ENCODE measurements around the gene ERC1.

ERC1 gene

DNA sequence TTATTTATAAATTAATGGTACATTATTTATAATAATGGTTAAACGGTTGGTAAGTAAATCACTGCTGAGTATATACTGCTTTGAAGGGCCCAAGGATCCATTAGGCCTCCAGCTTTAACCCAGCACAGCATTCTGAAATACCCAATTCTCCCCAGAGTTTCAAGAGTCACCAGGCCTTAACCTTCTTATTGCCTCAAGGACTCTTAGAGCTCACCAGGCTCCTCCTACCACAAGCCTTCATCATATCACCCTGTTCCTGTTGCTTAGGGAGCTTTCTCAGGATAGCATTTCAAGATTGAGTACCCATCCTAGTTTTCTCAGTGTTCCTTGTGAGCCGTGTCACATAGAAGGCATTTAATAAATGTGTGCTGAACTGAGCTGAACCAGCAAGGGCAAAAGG lies 360.9 kb downstream of the ERC1 start:
- ChIA-PET POLR2A (no interaction called here), CTCF (no interaction called here)
- Histone ChIP-seq H3K4me3 (ENCODE audit: low read depth, low read length) (no peak overlapping the region), H3K9me3 (ENCODE audit: control insufficient read depth, insufficient read depth, low read depth, low read length) (no peaks in the 10 kb centered on the region), H3K27ac (ENCODE audit: extremely low read depth, low read depth, low read length) (no peak overlapping the region), H3K4me1 (ENCODE audit: control insufficient read depth, insufficient read depth, low read length) (peaks cover 7% of the 10 kb centered on the region; the same call in 1 of the 2 replicates), H3K36me3 (ENCODE audit: control insufficient read depth in 2 of 2, insufficient read depth in 1 of 2, low read length in 2 of 2) (no peaks in the 10 kb centered on the region)
- TF ChIP-seq YY2 (tag by site-specific recombination; IDR thresholded peaks at IDR 0.05) (no peak), KLF16 (tag by site-specific recombination; IDR thresholded peaks at IDR 0.05) (no peak)

DNA sequence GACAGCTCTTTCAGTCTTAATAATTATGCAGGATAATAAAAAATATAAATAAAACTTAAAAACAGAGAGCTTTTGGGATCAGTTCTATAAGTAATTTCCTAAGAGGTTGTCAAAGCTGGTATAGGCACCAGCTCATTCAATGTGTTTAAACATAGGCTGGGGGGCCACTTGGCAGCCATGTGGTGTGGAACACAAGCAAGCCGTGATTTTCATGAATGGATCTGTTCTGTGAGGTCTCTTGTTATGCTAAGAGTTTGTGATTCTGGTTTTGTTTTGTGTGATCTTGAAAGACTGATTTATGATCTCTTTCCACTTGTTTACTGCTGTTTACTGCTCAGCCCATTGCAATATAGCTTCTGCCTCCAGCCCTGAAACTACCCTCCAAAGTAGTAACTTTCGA lies 362.4 kb downstream of the ERC1 start:
- ChIA-PET CTCF (no interaction called here), POLR2A (no interaction called here)
- H3K4me3 ChIP-seq (ENCODE audit: low read depth, low read length): no peak overlapping the region
- peaks cover 7% of the 10 kb centered on the region; the same call in 1 of the 2 replicates for H3K4me1 ChIP-seq (ENCODE audit: control insufficient read depth, insufficient read depth, low read length)
- no peak overlapping the region for H3K27ac ChIP-seq (ENCODE audit: extremely low read depth, low read depth, low read length)
- H3K9me3 ChIP-seq (ENCODE audit: control insufficient read depth, insufficient read depth, low read depth, low read length): no peaks in the 10 kb centered on the region
- H3K36me3 ChIP-seq (ENCODE audit: control insufficient read depth in 2 of 2, insufficient read depth in 1 of 2, low read length in 2 of 2): no peaks in the 10 kb centered on the region
- no peak for TF ChIP-seq ZNF133 (tag by site-specific recombination; IDR thresholded peaks at IDR 0.05)
- TF ChIP-seq ZFP37 (tag by site-specific recombination; IDR thresholded peaks at IDR 0.05): no peak
- TF ChIP-seq, protein P1, sequence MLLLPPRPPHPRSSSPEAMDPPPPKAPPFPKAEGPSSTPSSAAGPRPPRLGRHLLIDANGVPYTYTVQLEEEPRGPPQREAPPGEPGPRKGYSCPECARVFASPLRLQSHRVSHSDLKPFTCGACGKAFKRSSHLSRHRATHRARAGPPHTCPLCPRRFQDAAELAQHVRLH (tag by site-specific recombination; IDR thresholded peaks at IDR 0.05): no peak
- no peak for TF ChIP-seq ZNF707 (tag by site-specific recombination; IDR thresholded peaks at IDR 0.05)
- TF ChIP-seq KLF1 (tag by site-specific recombination; IDR thresholded peaks at IDR 0.05): no peak
- no peak for TF ChIP-seq ZNF792 (tag by site-specific recombination; IDR thresholded peaks at IDR 0.05)
- no peak for TF ChIP-seq ZNF24 (tag by site-specific recombination; IDR thresholded peaks at IDR 0.05)
- no peak for TF ChIP-seq ZFP3 (tag by site-specific recombination; IDR thresholded peaks at IDR 0.05; ENCODE audit: low read depth)
- TF ChIP-seq BCL11A (tag by site-specific recombination; IDR thresholded peaks at IDR 0.05; ENCODE audit: low read depth): no peak
- TF ChIP-seq, protein P2, sequence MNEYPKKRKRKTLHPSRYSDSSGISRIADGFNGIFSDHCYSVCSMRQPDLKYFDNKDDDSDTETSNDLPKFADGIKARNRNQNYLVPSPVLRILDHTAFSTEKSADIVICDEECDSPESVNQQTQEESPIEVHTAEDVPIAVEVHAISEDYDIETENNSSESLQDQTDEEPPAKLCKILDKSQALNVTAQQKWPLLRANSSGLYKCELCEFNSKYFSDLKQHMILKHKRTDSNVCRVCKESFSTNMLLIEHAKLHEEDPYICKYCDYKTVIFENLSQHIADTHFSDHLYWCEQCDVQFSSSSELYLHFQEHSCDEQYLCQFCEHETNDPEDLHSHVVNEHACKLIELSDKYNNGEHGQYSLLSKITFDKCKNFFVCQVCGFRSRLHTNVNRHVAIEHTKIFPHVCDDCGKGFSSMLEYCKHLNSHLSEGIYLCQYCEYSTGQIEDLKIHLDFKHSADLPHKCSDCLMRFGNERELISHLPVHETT (tag by site-specific recombination; IDR thresholded peaks at IDR 0.05): no peak

DNA sequence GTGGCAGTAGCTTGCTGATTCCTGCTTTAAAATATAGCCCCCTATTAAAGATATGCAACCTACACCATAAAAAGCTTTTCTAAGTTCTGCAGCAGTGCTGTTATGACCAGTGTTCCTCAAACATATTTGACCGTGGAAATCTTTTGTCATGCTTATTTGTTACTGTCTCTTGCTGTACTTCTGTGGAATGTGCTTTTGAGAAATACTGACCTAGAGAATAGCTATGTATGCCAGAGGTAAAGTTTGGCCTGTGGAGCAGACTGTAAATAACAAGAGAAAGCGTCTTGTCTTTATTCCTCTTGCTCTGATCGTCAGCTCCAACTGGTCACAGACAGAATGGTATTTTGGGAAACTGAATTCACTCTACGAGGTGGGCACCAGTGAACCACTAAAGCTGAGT lies 364.4 kb downstream of the ERC1 start:
- Histone ChIP-seq H3K4me3 (ENCODE audit: low read depth, low read length) (no peak overlapping the region), H3K36me3 (ENCODE audit: control insufficient read depth in 2 of 2, insufficient read depth in 1 of 2, low read length in 2 of 2) (no peaks in the 10 kb centered on the region), H3K27ac (ENCODE audit: extremely low read depth, low read depth, low read length) (no peak overlapping the region), H3K9me3 (ENCODE audit: control insufficient read depth, insufficient read depth, low read depth, low read length) (no peaks in the 10 kb centered on the region), H3K4me1 (ENCODE audit: control insufficient read depth, insufficient read depth, low read length) (no peaks in the 10 kb centered on the region)
- ChIA-PET POLR2A (no interaction called here), CTCF (interaction anchor here (0.6 to 1.9 kb wide), 3 partner anchors 19 to 388 kb away, joined by 3 to 5 read pairs (median 3); no protein-coding TSS in a partner anchor)
- TF ChIP-seq ZNF707 (tag by site-specific recombination; IDR thresholded peaks at IDR 0.05): no peak
- TF ChIP-seq ZNF202 (tag by site-specific recombination; IDR thresholded peaks at IDR 0.05; ENCODE audit: borderline replicate concordance): no peak
- no peak for TF ChIP-seq ZFP41 (tag by site-specific recombination; IDR thresholded peaks at IDR 0.05; ENCODE audit: borderline replicate concordance)
- no peak for TF ChIP-seq SETDB1 (IDR thresholded peaks at IDR 0.05; ENCODE audit: insufficient read length, low read length)
- no peak for TF ChIP-seq SCRT2 (tag by site-specific recombination; IDR thresholded peaks at IDR 0.05)
- no peak for TF ChIP-seq HOXC10 (CRISPR knock-in tag; IDR thresholded peaks at IDR 0.05)
- no peak for TF ChIP-seq ZNF292 (tag by site-specific recombination; IDR thresholded peaks at IDR 0.05; ENCODE audit: borderline replicate concordance, low read depth)
- no peak for TF ChIP-seq ZNF664 (tag by site-specific recombination; IDR thresholded peaks at IDR 0.05)
- TF ChIP-seq ZFHX2 (tag by site-specific recombination; conservative IDR thresholded peaks at IDR 0.05): no peak
- no peak for TF ChIP-seq GLI2 (tag by site-specific recombination; IDR thresholded peaks at IDR 0.05; ENCODE audit: borderline replicate concordance, low read depth)
- TF ChIP-seq OVOL3 (tag by site-specific recombination; IDR thresholded peaks at IDR 0.05): no peak
- TF ChIP-seq ZNF366 (tag by site-specific recombination; conservative IDR thresholded peaks at IDR 0.05): no peak
